GM21515 (cell line): Measurements from ENCODE around the gene EFEMP1.

ENCODE experiments used
- ATAC-seq: cut with Tn5 transposase; IDR thresholded peaks from one replicate; pipeline ENCODE4 v1.9.1; 2021; ENCODE audit not compliant: unreplicated experiment

Gene EFEMP1

GRCh38 chr2:55901322-55901721 is 22.3 kb downstream of the EFEMP1 start:
- no peak for ATAC-seq

DNA sequence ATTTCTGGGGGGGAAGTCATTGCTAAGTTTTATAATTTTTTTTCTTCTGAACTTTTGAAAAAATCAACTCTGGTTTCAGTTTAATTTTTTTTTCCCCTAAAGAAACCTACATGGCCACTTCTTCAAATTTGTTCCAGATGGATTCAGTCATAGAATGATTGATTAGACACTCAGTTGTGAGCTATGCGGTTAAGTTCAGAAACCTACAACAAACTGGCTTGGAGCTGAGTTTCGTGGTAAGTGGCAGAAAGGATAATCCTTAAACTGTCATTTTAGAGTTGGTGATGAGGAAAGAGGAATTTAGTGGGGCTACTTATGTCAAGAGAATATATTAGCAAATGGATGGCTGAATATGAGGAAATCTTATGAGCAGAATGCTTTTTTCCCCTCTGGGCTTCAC is 23.7 kb downstream of the EFEMP1 start:
- ATAC-seq: no peak

DNA sequence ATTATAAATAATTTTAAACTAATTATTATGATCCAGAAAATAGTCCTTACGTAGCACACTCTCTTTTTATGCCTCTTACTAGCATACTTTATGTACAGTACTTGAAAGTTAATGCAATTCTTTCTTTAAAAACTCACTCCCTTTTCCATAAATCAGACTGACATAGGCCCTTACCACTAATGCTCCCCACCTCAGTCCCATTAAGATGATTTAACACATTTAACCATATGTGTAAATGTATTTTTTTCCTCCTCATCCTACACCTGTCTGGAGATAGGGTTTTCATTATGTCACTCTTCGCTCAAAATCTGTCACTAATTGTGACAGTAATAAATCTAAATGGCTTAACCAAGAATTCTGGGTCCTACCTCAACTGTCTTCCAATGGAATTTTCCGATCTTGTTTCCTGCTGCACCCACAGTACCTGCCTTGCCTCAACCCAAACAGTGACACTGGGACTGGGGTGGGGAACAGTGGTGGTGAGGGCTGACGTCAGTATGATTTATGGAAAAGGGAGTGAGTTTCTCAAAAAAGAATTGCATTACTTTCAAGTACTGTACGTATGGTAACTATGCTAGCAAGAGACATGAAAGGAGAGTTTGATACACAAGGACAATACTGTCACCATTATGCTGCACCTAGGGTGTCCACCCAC is 25.1 kb downstream of the EFEMP1 start:
- ATAC-seq: no peak

GRCh38 chr2:55896633-55897032 is 26.9 kb downstream of the EFEMP1 start:
- no peak for ATAC-seq

DNA sequence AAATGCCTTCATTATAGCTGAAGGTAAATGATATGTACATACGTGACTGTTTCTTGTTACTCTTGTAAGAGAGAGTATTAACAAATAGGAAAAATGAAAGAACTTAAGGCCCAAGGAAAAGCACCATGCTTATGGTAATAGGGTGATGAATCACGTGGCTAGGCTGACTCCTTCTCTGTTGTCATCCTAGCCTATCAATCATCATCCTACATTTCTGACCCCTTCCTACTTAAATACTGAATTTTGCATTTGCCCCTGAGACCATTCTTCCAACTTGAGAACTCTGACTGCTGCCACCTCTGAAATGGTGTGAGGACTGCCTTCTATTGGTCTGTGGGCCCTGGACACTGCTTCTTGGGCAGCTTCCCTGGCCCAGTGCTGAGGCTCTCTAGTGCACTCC is 28.9 kb downstream of the EFEMP1 start:
- no peak for ATAC-seq

DNA sequence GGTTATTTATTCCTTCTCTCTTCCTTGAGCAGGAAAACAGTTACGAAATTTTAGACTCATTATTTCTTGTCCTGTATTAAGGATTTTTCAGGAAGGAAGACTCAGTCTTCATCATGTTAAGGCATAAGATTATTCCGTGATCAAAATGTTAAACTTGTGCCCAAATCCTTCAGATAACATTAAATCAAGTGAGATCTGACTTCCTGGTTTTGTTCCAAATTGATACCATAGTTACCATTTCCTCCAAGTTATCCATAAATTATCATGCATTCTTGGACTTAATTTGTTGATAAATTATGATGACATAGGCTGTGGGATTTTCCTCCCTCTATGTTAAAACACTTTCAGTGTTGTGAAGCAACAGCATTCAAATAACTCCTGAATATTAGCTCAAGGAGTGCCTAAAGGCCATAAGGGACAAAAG is 31.9 kb downstream of the EFEMP1 start:
- no peak for ATAC-seq

GRCh38 chr2:55888936-55889335 is 34.6 kb downstream of the EFEMP1 start:
- ATAC-seq: no peak

DNA sequence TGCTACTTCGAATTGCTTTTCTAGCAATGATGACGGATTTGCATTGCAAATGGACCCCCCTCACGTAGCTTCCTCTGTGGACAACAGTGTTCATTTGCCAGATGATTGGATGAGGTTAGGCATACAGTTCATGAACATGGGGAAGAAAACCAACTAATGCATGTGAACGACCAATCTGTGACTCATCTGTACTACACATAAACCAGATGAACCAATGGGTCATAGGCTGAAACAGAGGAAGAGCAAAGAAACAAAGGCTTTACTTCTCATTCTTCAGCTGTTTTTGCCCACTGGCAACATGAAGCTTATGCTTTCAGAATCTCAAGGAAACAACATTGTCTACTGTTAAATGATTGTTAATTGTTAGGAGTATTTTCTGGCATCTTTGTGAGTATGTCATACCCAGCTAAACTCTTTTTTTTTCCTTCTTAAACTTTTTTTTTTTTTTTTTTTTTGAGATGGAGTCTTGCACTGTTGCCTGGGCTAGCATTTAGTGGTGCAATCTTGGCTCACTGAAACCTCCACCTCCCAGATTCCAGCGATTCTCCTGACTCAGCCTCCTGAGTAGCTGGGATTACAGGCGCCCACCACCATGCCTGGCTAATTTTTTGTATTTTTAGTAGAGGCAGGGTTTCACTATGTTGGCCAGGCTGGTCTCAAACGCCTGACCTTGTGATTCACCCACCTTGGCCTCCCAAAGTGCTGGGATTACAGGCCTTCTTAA is 35.5 kb downstream of the EFEMP1 start:
- no peak for ATAC-seq

GRCh38 chr2:55887351-55887750 is 36.2 kb downstream of the EFEMP1 start:
- no peak for ATAC-seq

- no peak for ATAC-seq
Observed at GRCh38 chr2:55885944-55886281, 37.7 kb downstream of the EFEMP1 start.

- no peak for ATAC-seq
Observed at GRCh38 chr2:55885127-55885943, 38.2 kb downstream of the EFEMP1 start.

DNA sequence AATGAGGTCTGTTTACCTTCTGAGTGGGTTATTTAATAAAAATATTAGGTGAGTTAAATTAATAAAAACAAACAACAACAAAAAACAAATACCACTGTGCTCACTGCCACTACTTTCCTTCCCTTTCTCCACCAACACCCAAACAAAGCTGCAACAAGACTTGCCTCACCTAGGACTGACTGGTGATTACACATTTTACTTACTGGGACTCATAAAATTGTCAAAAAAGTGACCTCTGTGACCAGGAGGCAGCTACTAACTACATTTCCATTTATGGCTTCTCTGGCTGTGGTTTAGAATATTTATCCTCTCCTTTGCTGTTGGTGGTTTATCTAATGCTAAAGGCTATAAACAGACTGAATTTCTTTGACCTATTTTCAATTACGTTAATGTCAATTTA is 39.8 kb downstream of the EFEMP1 start:
- no peak for ATAC-seq

DNA sequence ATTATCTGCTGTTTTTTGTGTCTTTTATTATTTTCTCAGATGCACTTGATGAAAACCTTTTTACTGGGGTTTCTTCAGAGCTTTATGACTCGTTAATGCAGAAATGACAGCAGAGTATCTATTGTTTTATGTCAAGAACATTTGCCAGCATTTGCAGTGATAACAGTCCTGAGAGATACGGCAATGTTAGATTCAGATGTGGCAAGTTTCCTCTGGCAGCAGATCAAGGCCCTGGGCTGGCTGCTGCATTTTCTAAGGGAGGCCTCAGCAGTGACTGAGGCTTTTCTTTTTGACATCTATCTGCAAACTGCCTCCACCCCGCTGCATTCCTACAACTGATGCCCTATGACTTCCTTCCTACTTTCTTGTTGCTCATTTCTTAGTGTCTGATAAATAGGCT is 40.2 kb downstream of the EFEMP1 start:
- ATAC-seq: no peak

- ATAC-seq: no peak
Observed at GRCh38 chr2:55882954-55883353, 40.6 kb downstream of the EFEMP1 start.

DNA sequence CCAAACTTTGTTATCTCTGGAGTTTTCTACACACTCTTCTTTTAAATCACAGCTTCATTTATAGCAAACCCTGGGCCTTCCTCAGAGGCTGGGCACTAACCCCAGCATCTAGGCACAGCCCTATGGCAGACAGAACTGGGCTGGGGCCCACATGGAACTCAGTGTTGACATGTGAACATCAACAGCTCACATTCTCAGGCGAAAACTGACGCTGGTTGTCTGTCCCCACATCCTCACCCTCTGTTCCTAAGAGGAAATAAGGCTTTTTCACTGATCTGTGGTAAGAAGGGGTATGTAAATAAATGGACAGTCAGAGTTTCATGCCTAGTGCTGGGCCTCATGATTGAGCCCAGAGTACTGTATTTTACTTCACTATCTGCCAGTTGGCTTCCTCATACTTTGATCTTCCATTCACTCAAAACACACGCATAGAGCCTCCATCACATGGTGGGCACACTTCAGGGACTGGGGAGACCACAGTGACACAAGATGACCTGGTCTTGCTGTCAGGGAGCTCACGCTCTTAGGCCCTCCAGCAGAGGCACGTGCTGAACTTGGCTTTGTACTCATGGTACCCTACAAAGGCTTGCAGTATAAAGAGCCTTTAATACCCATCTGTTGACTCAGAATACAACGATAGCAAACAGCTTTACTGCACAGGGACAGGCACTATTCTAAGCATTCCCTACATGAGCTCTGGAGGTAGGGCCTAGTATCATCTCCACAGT is 43.0 kb downstream of the EFEMP1 start:
- ATAC-seq: no peak

DNA sequence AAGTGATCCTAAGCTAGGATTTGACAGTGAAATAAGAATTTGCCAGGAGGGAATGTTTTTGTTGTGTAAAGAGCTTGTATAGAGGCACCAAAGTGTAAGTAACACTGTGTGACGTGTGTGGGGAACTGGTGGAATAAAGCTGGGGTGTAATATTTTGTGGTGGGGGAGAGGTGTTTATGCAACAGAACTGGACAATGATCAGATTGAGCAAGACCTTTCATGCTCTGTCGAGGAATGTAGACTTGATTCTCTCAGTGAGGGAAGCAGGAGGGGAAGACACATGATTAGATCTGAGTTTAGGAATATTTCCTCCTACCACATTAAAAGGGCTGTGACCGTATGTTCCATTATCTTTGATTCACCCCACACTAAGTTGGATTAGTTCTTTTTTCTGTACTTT is 43.6 kb downstream of the EFEMP1 start:
- ATAC-seq: no peak

- no peak for ATAC-seq
Observed at GRCh38 chr2:55877087-55877436, 46.5 kb downstream of the EFEMP1 start.

DNA sequence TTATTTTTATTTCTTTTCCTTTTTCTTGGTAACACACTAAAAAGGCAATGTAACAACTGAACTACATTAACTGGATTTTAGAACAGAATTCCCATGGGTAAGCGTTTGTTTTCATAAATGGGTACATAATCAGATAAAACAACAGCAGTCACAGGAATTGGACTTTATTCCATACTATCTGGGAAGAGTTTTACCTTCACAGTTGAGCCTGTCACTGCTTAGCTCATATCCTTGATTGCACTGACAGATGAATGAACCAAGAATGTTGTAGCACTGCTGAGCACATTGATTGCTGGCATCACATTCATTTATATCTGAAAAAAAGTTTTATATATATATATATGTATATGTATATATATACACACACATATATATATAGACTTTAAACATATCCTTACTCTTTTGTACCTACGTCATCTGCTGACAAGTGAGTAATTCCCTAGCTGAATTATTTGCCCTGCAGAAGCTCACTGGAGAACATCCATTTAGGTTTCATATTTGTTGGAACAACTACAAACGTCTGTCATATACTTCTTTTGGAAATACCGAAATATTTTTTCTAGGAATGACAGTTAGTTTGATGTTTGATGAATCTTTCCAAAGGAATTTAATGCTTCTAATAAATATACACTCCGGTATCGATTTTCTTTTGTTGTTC is 47.0 kb downstream of the EFEMP1 start:
- ATAC-seq: no peak

- peak; percentile 50 for ATAC-seq
Observed at GRCh38 chr2:55875434-55876135, 48.0 kb downstream of the EFEMP1 start.

GRCh38 chr2:55874338-55874737 is 49.2 kb downstream of the EFEMP1 start:
- ATAC-seq: no peak
